Measurements from ENCODE around the gene AKR1C4.

DNA sequence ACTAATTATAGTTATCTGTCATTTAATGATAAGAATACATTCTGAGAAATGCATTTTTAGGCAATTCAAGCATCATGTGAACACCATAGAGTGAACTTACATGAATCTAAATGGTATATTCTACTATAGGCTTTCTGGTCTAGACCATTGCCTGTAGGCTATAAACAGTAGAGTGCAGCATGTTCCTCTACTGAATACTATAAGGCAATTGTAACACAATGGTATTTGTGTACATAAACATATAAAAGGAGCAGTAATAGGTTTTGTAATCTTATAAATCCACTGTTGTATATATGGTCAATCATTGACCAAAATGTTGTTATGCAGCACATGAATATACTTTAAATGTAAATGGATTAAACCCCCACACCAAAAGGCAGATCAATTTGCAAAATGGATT, 71.6 kb downstream of the AKR1C4 start:
- TF ChIP-seq, protein P1, sequence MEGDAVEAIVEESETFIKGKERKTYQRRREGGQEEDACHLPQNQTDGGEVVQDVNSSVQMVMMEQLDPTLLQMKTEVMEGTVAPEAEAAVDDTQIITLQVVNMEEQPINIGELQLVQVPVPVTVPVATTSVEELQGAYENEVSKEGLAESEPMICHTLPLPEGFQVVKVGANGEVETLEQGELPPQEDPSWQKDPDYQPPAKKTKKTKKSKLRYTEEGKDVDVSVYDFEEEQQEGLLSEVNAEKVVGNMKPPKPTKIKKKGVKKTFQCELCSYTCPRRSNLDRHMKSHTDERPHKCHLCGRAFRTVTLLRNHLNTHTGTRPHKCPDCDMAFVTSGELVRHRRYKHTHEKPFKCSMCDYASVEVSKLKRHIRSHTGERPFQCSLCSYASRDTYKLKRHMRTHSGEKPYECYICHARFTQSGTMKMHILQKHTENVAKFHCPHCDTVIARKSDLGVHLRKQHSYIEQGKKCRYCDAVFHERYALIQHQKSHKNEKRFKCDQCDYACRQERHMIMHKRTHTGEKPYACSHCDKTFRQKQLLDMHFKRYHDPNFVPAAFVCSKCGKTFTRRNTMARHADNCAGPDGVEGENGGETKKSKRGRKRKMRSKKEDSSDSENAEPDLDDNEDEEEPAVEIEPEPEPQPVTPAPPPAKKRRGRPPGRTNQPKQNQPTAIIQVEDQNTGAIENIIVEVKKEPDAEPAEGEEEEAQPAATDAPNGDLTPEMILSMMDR (conservative IDR thresholded peaks at IDR 0.05 in 1 of 2, IDR thresholded peaks at IDR 0.05 in 1 of 2; ENCODE audit: low read depth in 1 of 2, low read length in 2 of 2): no peak
- TF ChIP-seq EZH2 (IDR thresholded peaks at IDR 0.05; ENCODE audit: low read length, missing control alignments): no peak
